Keratinocyte (primary cell): ENCODE results near the gene TIPIN. TPM values are rescaled to one million over a fixed set of nuclear protein-coding genes. Genes with fewer than 3 reads are reported as not detected.

ENCODE experiments used
- DNase-seq: peaks from one replicate; pipeline ENCODE4 v3.0.0-alpha.2; 2011; ENCODE audit warnings: low read depth, missing footprints, low spot score
- FAIRE-seq: peaks from 2 replicates; lab custom pipeline; 2011; peaks lifted over from hg19 to GRCh38; lab: Jason Lieb, UNC
- H2AFZ ChIP-seq: 2 replicates; pipeline ENCODE4 v1.6.0; 2012; ENCODE audit warnings: low read length, control low read depth, inconsistent platforms; ENCODE audit not compliant: control insufficient read depth
- H3K27ac ChIP-seq: 2 replicates; pipeline ENCODE4 v1.5.1; 2011; ENCODE audit warnings: low read length; ENCODE audit not compliant: control insufficient read depth, insufficient read depth
- H3K27me3 ChIP-seq: 3 replicates; pipeline ENCODE4 v1.6.0; 2011; ENCODE audit warnings: low read length; ENCODE audit not compliant: control insufficient read depth, insufficient read depth; ENCODE audit errors: extremely low read depth
- H3K36me3 ChIP-seq, 2 experiments: 2 replicates in 1 of 2; 3 replicates in 1 of 2; pipeline ENCODE4 v1.5.1; 2011; ENCODE audit warnings: low read length in 2 of 2, mild to moderate bottlenecking in 1 of 2; ENCODE audit not compliant: control insufficient read depth in 2 of 2, insufficient read depth in 2 of 2; ENCODE audit errors: extremely low read depth in 1 of 2
- H3K4me1 ChIP-seq: 3 replicates; pipeline ENCODE4 v1.5.1; 2011; ENCODE audit warnings: low read length; ENCODE audit not compliant: control insufficient read depth, insufficient read depth; ENCODE audit errors: extremely low read depth
- H3K4me2 ChIP-seq: 3 replicates; pipeline ENCODE4 v1.6.0; 2011; ENCODE audit warnings: low read depth, low read length; ENCODE audit not compliant: control insufficient read depth, insufficient read depth; ENCODE audit errors: extremely low read depth
- H3K4me3 ChIP-seq, 3 experiments: fragments of 200-600 bp in 1 of 3; sonication (generic) in 1 of 3; 2 replicates in 2 of 3; 3 replicates in 1 of 3; pipeline ENCODE4 v1.5.1; 2011 to 2016; ENCODE audit warnings: low read length in 3 of 3, mild to moderate bottlenecking in 3 of 3, control low read depth in 2 of 3, inconsistent platforms in 1 of 3, low read depth in 1 of 3, mixed read lengths in 1 of 3, mixed run types in 1 of 3, moderate library complexity in 1 of 3; ENCODE audit not compliant: control insufficient read depth in 2 of 3, insufficient read depth in 2 of 3; ENCODE audit errors: extremely low read depth in 1 of 3
- H3K79me2 ChIP-seq: 2 replicates; pipeline ENCODE4 v1.6.0; 2012; ENCODE audit warnings: low read length; ENCODE audit not compliant: control insufficient read depth, insufficient read depth
- H3K9ac ChIP-seq: 3 replicates; pipeline ENCODE4 v1.6.0; 2011; ENCODE audit warnings: low read length; ENCODE audit not compliant: control insufficient read depth, insufficient read depth; ENCODE audit errors: extremely low read depth
- H3K9me1 ChIP-seq: 3 replicates; pipeline ENCODE4 v1.6.0; 2011; ENCODE audit warnings: low read length; ENCODE audit not compliant: control insufficient read depth, insufficient read depth; ENCODE audit errors: extremely low read depth
- H3K9me3 ChIP-seq: 2 replicates; pipeline ENCODE4 v1.5.1; 2012; ENCODE audit warnings: low read depth, low read length; ENCODE audit not compliant: control insufficient read depth
- H4K20me1 ChIP-seq: 3 replicates; pipeline ENCODE4 v1.6.0; 2011; ENCODE audit warnings: low read length; ENCODE audit not compliant: control insufficient read depth, insufficient read depth; ENCODE audit errors: extremely low read depth
- CTCF ChIP-seq, 3 experiments: IDR thresholded peaks in 1 of 3; conservative IDR thresholded peaks in 1 of 3; optimal IDR thresholded peaks in 1 of 3; 2 replicates in 2 of 3; 3 replicates in 1 of 3; pipeline versions ENCODE3 to v1.5.1; 2011; ENCODE audit warnings: low read length in 3 of 3, mild to moderate bottlenecking in 3 of 3, moderate library complexity in 2 of 3, control low read depth in 1 of 3, inconsistent platforms in 1 of 3; ENCODE audit not compliant: insufficient read depth in 2 of 3; ENCODE audit errors: extremely low read depth in 1 of 3
- EZH2 ChIP-seq: IDR thresholded peaks from one replicate; pipeline ENCODE4 v1.6.1; 2012; ENCODE audit warnings: inconsistent platforms, mild to moderate bottlenecking, low read length, moderate library complexity
- dilution Hi-C: fragments of 300-500 bp; cut with MboI; formaldehyde crosslinking; loops from one replicate; pipeline ENCODE4 v1.7.0; 2020; ENCODE audit warnings: low sequenced_read_pairs; ENCODE audit not compliant: extremely low pct_ligation_motif_present
- polyA plus RNA-seq, 5 experiments: library from polyadenylated mRNA; depleted of rRNA in 3 of 5; stranded (reverse) in 3 of 5; stranded (forward) in 1 of 5; unstranded in 1 of 5; fragments of >200 nt; gene quantifications; 1 replicate in 1 of 5; 2 replicates in 3 of 5; 3 replicates in 1 of 5; pipeline versions ENCODE4 v1.2.1 to v1.2.3, GENCODE V29; 2011 to 2012; ENCODE audit warnings: missing spikeins in 2 of 5, low read depth in 1 of 5, low replicate concordance in 1 of 5

The TIPIN gene
- polyA plus RNA-seq, 1 donor (not counting 4 experiments of a cell fraction or from before 2014, with no cell fraction given) = 11.9 TPM

DNA sequence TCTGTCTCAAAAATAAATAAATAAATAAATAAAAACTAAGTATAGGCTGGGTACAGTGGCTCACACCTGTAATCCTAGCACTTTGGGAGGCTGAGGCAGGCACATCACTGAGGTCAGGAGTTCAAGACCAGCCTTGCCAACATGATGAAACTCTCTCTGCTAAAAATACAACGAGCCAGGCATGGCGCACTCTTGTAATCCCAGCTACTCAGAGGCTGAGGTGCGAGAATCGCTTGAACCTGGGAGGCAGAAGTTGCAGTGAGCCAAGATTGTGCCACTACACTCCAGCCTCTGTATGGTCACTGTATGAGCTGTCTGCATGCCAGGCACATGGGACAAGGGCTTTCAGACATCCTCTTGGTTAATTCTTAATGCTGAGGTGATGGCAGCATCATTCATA lies 28.7 kb downstream of the TIPIN start:
- Histone ChIP-seq H3K9me3 (no peaks in the 10 kb centered on the region), H3K36me3 (peaks cover 2 to 15% of the 10 kb centered on the region in 2 experiments), H3K27ac (no peak overlapping the region), H3K4me1 (no peaks in the 10 kb centered on the region), H3K79me2 (no peaks in the 10 kb centered on the region), H3K9me1 (no peaks in the 10 kb centered on the region), H4K20me1 (no peaks in the 10 kb centered on the region), H3K9ac (no peak overlapping the region), H3K4me2 (no peak overlapping the region), H2AFZ (no peak overlapping the region), H3K4me3 (no peak overlapping the region), H3K27me3 (no peaks in the 10 kb centered on the region)
- TF ChIP-seq EZH2 = no peak
- TF ChIP-seq CTCF (optimal IDR thresholded peaks at IDR 0.05 in 1 of 3, IDR thresholded peaks at IDR 0.05 in 1 of 3, conservative IDR thresholded peaks at IDR 0.05 in 1 of 3; ENCODE audit: extremely low read depth in 1 of 3, insufficient read depth in 2 of 3, low read length in 3 of 3) = no peak
- dilution Hi-C loops = no loop called here
- no peak for DNase-seq
- FAIRE-seq = no peak

- dilution Hi-C loops = no loop called here
- TF ChIP-seq EZH2 = no peak
- TF ChIP-seq CTCF (optimal IDR thresholded peaks at IDR 0.05 in 1 of 3, IDR thresholded peaks at IDR 0.05 in 1 of 3, conservative IDR thresholded peaks at IDR 0.05 in 1 of 3; ENCODE audit: extremely low read depth in 1 of 3, insufficient read depth in 2 of 3, low read length in 3 of 3) = no peak
- Histone ChIP-seq H3K79me2 (no peaks in the 10 kb centered on the region), H3K36me3 (peaks cover 2 to 13% of the 10 kb centered on the region in 2 experiments), H3K4me3 (no peak overlapping the region), H3K4me1 (no peaks in the 10 kb centered on the region), H3K27ac (no peak overlapping the region), H2AFZ (no peak overlapping the region), H3K9ac (no peak overlapping the region), H3K4me2 (no peak overlapping the region), H3K27me3 (no peaks in the 10 kb centered on the region), H3K9me3 (no peaks in the 10 kb centered on the region), H3K9me1 (no peaks in the 10 kb centered on the region), H4K20me1 (no peaks in the 10 kb centered on the region)
- FAIRE-seq = no peak
- no peak for DNase-seq
These were observed 30.4 kb downstream of the TIPIN start for GRCh38 chr15:66326051-66326450.
